Neural progenitor cell (in vitro differentiated cells): ENCODE data around the gene SPATA18. TPM values are rescaled to one million over a fixed set of nuclear protein-coding genes. Genes with fewer than 3 reads are reported as not detected.

Experiments used
- DNase-seq: peaks from one replicate; pipeline ENCODE4 v3.0.0-alpha.2; 2016; ENCODE audit warnings: low spot score
- H2AFZ ChIP-seq: fragments of 200-600 bp; sonication (generic); replicated peaks from 2 replicates; pipeline ENCODE4 v1.6.1; 2016; ENCODE audit warnings: antibody characterized with exemption
- H3F3A ChIP-seq: fragments of 200-600 bp; sonication (generic); 2 replicates; pipeline ENCODE4 v1.6.1; 2016; ENCODE audit warnings: antibody characterized with exemption, low read depth
- H3K27ac ChIP-seq: fragments of 200-600 bp; sonication (generic); 2 replicates; pipeline ENCODE4 v1.5.1; 2016; ENCODE audit warnings: mild to moderate bottlenecking
- H3K27me3 ChIP-seq: fragments of 200-600 bp; sonication (generic); 2 replicates; pipeline ENCODE4 v1.6.1; 2016; ENCODE audit warnings: mild to moderate bottlenecking, moderate library complexity
- H3K36me3 ChIP-seq: fragments of 200-600 bp; sonication (generic); 2 replicates; pipeline ENCODE4 v1.5.1; 2016
- H3K4me1 ChIP-seq: fragments of 200-600 bp; sonication (generic); 2 replicates; pipeline ENCODE4 v1.6.1; 2016; ENCODE audit warnings: mixed run types
- H3K4me2 ChIP-seq: fragments of 200-600 bp; sonication (generic); 2 replicates; pipeline ENCODE4 v1.6.1; 2016
- H3K4me3 ChIP-seq: fragments of 200-600 bp; sonication (generic); 2 replicates; pipeline ENCODE4 v1.5.1; 2016
- H3K79me2 ChIP-seq: fragments of 200-600 bp; sonication (generic); 2 replicates; pipeline ENCODE4 v1.6.1; 2016; ENCODE audit warnings: low read depth
- H3K9ac ChIP-seq: fragments of 200-600 bp; sonication (generic); 2 replicates; pipeline ENCODE4 v1.6.1; 2016
- H3K9me3 ChIP-seq: fragments of 200-600 bp; sonication (generic); 2 replicates; pipeline ENCODE4 v1.5.1; 2016; ENCODE audit warnings: low read depth
- H4K20me1 ChIP-seq: fragments of 200-600 bp; sonication (generic); 2 replicates; pipeline ENCODE4 v1.6.1; 2016; ENCODE audit warnings: low read depth
- H3K27ac Mint-ChIP-seq: 3 replicates; pipeline ENCODE4 v1.8.0; 2021; ENCODE audit warnings: mixed read lengths
- H3K27me3 Mint-ChIP-seq: 2 replicates; pipeline ENCODE4 v1.8.0; 2022; ENCODE audit warnings: low read depth, mild to moderate bottlenecking, inconsistent platforms, moderate library complexity, mixed read lengths; ENCODE audit not compliant: insufficient read depth
- H3K36me3 Mint-ChIP-seq: 3 replicates; pipeline ENCODE4 v1.8.0; 2021; ENCODE audit warnings: mixed read lengths
- H3K4me1 Mint-ChIP-seq: 3 replicates; pipeline ENCODE4 v1.8.0; 2021; ENCODE audit warnings: mixed read lengths
- H3K4me3 Mint-ChIP-seq: 3 replicates; pipeline ENCODE4 v1.8.0; 2021; ENCODE audit warnings: mild to moderate bottlenecking, moderate library complexity, mixed read lengths
- H3K9me3 Mint-ChIP-seq: 3 replicates; pipeline ENCODE4 v1.8.0; 2020; ENCODE audit warnings: mixed read lengths
- CTCF ChIP-seq: fragments of 200-600 bp; sonication (generic); IDR thresholded peaks from 2 replicates; pipeline ENCODE4 v1.5.1; 2017; ENCODE audit warnings: antibody characterized with exemption, mild to moderate bottlenecking
- EZH2 ChIP-seq: fragments of 200-600 bp; sonication (generic); IDR thresholded peaks from 2 replicates; pipeline ENCODE4 v1.6.1; 2017; ENCODE audit warnings: antibody characterized with exemption, mild to moderate bottlenecking, moderate library complexity
- EZH2phosphoT487 ChIP-seq: fragments of 200-600 bp; sonication (generic); IDR thresholded peaks from 2 replicates; pipeline ENCODE4 v1.6.1; 2017; ENCODE audit warnings: antibody characterized with exemption
- total RNA-seq: library from RNA; depleted of rRNA; stranded (reverse); fragments of >200 nt; gene quantifications from 2 replicates; pipeline ENCODE4 v1.2.3, GENCODE V29; 2015; ENCODE audit warnings: low replicate concordance

The SPATA18 gene
- total RNA-seq, 1 donor from 2014 or later, result 5.4 TPM

GRCh38 chr4:52105276-52105675, 54.2 kb downstream of the SPATA18 start:
- Mint-ChIP-seq H3K4me1 (peaks cover 37% of the 10 kb centered on the region), H3K36me3 (no peaks in the 10 kb centered on the region), H3K27me3 (peaks cover 3% of the 10 kb centered on the region), H3K4me3 (no peak overlapping the region), H3K27ac (peak overlapping the region; percentile 93), H3K9me3 (peaks cover 2% of the 10 kb centered on the region)
- Histone ChIP-seq H3K27me3 (no peaks in the 10 kb centered on the region), H3K79me2 (no peaks in the 10 kb centered on the region), H3K36me3 (no peaks in the 10 kb centered on the region), H3K9me3 (no peaks in the 10 kb centered on the region), H3K27ac (no peak overlapping the region), H4K20me1 (no peaks in the 10 kb centered on the region), H2AFZ (peak overlapping the region; percentile 46), H3F3A (no peaks in the 10 kb centered on the region), H3K9ac (no peak overlapping the region), H3K4me3 (no peak overlapping the region), H3K4me2 (no peak overlapping the region), H3K4me1 (peaks cover 8% of the 10 kb centered on the region)
- no peak for DNase-seq
- no peak for TF ChIP-seq EZH2
- no peak for TF ChIP-seq CTCF
- no peak for TF ChIP-seq EZH2phosphoT487

- no peaks in the 10 kb centered on the region for H3K9me3 ChIP-seq
- H3K9ac ChIP-seq, result no peak overlapping the region
- H3K27me3 ChIP-seq, result no peaks in the 10 kb centered on the region
- no peak for DNase-seq
- Mint-ChIP-seq H3K4me1 (peaks cover 37% of the 10 kb centered on the region), H3K36me3 (no peaks in the 10 kb centered on the region), H3K27me3 (peaks cover 3% of the 10 kb centered on the region), H3K4me3 (no peak overlapping the region), H3K9me3 (peaks cover 2% of the 10 kb centered on the region), H3K27ac (no peak overlapping the region)
- peaks cover 8% of the 10 kb centered on the region for H3K4me1 ChIP-seq
- no peaks in the 10 kb centered on the region for H3F3A ChIP-seq
- no peaks in the 10 kb centered on the region for H3K36me3 ChIP-seq
- no peak overlapping the region for H3K4me3 ChIP-seq
- no peaks in the 10 kb centered on the region for H3K79me2 ChIP-seq
- no peak for TF ChIP-seq CTCF
- TF ChIP-seq EZH2, result no peak
- TF ChIP-seq EZH2phosphoT487, result no peak
- no peaks in the 10 kb centered on the region for H4K20me1 ChIP-seq
- H3K4me2 ChIP-seq, result no peak overlapping the region
- peak overlapping the region; percentile 27 for H2AFZ ChIP-seq
- no peak overlapping the region for H3K27ac ChIP-seq
Measured at GRCh38 chr4:52106191-52106590, 55.1 kb downstream of the SPATA18 start.

GRCh38 chr4:52106660-52107059, 55.6 kb downstream of the SPATA18 start:
- H4K20me1 ChIP-seq, result no peaks in the 10 kb centered on the region
- no peak for TF ChIP-seq EZH2phosphoT487
- TF ChIP-seq EZH2, result no peak
- no peak for TF ChIP-seq CTCF
- H3K4me1 Mint-ChIP-seq, result peaks cover 37% of the 10 kb centered on the region
- H3K27me3 ChIP-seq, result no peaks in the 10 kb centered on the region
- H3K27ac Mint-ChIP-seq, result peak overlapping the region; percentile 61
- no peak overlapping the region for H3K9ac ChIP-seq
- no peaks in the 10 kb centered on the region for H3K36me3 ChIP-seq
- no peak overlapping the region for H3K4me2 ChIP-seq
- H2AFZ ChIP-seq, result peak overlapping the region; percentile 65
- peaks cover 2% of the 10 kb centered on the region for H3K9me3 Mint-ChIP-seq
- no peak overlapping the region for H3K27ac ChIP-seq
- H3K79me2 ChIP-seq, result no peaks in the 10 kb centered on the region
- no peaks in the 10 kb centered on the region for H3F3A ChIP-seq
- H3K4me1 ChIP-seq, result peaks cover 8% of the 10 kb centered on the region
- no peak for DNase-seq
- no peak overlapping the region for H3K4me3 Mint-ChIP-seq
- H3K4me3 ChIP-seq, result no peak overlapping the region
- no peaks in the 10 kb centered on the region for H3K9me3 ChIP-seq
- H3K36me3 Mint-ChIP-seq, result no peaks in the 10 kb centered on the region
- H3K27me3 Mint-ChIP-seq, result peaks cover 3% of the 10 kb centered on the region
